NCI-H82 treated with DMSO at 0.1 percent for 48 hours (cell line): ENCODE measurements around the gene SNX19.
A peak's percentile ranks its signal among the peaks of the same experiment; 100 is the strongest.

Experiments
- DNase-seq: peaks from one replicate; lab custom pipeline; 2025; ENCODE audit not compliant: unreplicated experiment; lab: John Stamatoyannopoulos, UW

SNX19 gene

DNA sequence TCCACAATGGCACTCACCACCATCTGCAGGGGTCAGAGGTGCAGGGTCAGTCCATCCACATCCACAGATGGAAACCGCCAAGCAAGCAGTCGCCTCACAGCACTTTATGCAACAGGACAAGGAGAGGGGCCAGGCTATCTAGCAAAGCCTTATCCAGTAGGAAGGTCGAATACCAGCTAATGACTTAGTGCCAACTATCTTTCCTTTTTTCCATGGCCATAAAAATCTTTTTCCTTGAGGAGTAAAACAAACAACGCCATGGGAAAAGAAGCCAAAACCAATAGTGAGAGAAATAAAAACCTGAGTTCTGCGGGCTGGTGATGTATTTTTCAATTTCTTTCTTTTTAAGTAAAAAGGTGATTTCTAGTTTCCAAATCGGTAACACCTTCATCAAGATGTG lies 8.2 kb downstream of the SNX19 start:
- DNase-seq, result no peak

DNA sequence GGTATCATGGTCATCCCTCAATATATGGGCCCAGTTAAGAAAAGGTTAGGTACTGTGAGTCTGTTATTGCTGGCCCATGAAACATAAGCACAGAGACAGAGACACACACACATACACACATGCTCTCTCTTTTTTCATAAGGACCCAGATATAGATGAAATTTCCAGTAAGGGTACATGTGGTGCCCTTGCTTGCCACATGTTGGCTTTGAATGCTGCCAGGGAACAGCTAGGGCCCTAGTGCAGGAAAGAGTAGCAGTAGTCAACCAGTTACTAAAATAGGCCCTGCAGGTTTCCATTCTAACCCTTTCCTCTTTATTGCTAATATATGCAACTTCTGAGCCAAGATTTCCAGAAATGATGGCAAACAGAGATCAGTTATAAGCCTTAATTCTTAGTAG lies 9.1 kb downstream of the SNX19 start:
- no peak for DNase-seq

DNA sequence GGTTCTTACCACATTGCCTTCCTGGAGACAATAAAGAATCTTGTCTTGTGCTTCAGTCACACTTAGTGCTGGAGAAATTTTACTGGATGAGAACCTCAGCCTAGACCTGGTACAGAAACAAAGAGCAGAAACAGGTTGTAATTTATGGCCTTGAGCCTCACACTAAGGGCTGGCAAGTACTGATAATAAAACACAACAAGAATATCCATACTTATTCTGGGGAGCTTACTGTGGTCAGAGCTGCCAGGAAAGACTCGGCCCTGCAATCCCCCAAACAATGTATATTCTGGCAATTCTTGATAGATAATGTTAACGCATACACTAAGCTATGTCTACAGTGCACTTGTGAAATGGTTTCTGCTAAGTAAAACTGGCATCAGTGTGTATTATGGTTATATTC lies 9.7 kb downstream of the SNX19 start:
- no peak for DNase-seq

DNA sequence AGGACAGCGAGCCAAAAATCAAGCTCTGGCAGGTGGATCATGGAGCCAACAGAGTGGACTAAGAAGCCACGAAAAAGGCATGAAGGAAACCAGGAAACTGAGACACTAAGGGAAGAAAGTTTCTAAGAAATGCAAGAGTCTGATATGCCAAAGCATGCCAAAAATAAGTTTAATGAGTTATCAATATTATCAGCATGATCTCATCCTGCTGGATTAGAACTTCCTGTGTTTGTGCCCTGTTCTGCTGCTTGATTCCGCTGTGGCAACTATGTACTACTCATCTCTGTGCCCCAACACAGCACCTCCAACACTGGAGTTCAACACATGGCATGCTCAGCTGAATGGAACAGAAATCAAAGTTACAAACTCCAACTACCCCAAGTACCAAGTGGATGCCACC lies 10.8 kb downstream of the SNX19 start:
- no peak for DNase-seq

DNA sequence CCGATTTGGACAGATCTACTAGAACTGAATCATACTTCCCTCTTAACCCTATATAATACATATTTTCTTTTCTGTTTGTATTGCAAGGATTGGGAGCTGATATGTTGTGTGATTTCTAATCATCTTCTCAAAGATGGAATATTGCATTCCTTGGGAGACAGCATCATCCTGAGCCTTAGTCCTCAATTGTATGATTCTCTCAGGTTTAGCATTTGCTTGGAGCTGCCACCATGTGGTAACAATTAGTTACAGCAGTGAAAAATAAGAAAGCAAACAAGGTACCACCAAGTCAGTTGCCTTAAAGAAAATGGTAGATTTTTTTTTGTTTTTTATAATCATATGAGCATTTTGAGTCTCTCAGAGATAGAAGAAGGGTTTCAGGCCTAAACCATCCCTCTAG lies 11.9 kb downstream of the SNX19 start:
- no peak for DNase-seq

DNA sequence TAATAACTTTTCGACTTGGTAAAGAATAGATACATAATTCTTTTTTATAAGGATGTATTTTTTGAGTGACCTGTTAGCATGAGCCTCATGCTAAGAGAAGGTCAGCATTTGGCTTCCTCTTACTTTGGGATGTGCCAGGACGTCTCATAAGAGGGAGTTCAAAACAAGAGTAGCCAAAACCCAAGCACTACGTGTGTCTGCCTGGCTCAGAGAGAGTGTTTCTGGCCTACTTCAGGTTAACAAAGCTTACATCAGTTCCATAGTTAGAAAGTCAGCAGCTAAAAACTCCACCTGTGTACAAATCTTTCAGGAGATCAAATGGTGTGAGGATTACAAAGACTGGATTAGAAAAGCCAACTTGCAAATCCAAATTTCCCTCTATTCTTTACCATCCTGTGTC lies 13.9 kb downstream of the SNX19 start:
- DNase-seq, result no peak

DNA sequence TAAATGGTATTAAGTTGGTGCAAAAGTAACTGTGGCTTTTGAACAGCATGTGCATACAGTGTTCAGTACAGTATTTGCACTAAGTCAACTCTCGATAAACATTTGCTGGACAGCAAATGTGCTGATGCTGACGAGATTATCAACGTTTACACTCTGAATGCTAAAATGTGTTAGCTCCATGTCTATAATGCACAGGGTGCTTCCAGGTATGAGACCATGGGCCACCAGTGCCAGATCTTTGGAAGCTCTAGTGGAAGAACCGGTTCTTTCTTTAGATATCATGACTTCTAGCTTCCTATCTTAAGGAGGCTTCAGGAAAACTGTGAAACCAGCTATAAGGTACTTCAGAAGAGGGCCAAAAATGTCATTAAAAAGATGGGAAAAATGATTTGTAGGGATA lies 17.2 kb downstream of the SNX19 start:
- no peak for DNase-seq

DNA sequence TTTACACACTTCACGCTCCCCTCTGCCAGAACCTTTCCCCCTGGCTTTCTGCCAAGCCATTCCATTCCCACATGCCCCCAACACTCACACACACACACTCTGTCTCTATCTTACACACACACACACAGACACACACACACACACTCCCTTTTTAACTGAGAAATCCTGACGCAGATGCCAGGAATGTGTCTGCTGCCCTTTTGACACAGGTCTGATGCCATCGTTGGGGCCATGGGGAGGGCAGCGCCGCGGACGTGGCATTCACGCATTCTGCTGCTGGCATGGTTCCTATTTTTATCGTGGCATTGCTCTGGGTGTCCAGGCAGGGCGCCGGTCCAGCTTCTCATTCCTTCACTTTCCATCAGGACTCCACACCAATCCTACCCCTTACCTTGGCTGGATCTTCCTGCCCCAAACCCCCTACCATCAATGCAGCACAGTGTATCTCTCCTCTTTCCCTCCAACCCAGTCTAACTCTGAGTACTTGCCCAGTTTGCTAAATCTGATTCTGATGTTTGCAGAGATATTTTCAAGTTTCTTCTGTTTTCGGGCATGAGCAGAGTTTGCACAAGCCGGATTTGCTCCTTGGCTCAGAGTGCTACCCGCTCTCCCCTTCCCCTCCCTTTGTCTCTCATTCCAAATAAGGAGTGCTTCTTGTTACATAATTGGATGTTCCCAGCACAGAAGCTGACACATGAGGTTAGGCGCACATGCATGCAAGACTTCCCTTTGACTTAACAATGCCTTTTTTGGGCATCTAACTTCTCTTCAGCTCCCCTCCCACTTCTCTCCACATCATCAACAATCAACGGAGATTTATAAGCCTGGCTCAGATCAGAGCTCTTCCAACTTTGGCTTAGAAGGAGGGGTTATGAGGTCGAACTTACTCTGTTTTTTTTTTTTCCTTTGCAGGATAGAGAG lies 18.8 kb downstream of the SNX19 start:
- peak; percentile 66 for DNase-seq

DNA sequence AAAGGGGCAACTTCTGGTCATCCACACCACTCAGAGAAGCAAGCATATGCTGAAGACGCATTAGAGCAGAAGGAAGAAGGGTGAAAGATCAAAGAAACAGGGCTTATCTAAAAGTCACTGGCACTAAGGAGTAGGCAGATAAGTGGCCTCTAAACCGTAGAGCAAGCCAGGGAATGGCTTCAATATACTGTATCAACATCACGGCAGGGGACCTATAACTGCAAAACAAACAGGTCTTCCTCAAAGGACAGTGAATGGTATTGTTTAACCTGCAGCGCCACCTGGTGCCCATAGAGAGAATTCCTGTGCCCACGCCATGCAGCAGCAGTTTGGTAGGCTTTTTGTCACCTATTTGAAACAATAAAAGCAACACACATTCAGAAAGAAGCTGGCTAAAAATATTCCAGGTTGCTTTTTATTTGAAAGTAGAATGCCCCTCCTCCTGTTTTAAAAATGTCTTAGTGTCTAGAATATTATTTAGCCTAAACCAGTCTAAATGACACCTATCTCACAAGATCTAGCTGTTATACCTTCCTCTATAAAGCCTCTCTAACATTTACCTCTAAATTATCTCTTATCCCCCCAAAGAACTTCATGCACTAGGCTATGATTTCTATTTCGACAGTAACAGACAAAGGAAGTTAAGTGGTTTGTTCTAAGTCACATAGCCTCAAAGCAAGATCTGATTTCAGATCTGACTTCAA lies 21.8 kb downstream of the SNX19 start:
- peak; percentile 18 for DNase-seq

DNA sequence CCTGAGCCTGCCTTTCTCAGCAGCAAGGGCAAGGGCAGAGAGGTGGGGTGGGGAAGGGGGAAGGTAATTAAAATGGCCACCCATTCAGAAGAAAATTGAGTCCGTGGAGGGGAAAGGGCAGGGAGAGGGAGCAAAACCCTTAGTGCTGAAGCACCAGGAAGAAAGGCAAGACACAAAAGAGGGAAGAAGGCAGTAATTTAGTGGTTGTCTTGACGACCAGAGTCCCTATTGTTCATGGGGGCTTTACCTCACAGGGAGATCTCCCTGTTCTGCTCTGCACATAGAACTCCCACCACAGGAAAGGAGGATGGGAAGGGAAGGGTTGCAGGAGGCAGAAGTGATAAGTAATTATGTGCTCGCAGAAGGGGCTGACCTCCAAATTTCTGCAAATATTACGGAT lies 23.4 kb downstream of the SNX19 start:
- DNase-seq, result no peak

DNA sequence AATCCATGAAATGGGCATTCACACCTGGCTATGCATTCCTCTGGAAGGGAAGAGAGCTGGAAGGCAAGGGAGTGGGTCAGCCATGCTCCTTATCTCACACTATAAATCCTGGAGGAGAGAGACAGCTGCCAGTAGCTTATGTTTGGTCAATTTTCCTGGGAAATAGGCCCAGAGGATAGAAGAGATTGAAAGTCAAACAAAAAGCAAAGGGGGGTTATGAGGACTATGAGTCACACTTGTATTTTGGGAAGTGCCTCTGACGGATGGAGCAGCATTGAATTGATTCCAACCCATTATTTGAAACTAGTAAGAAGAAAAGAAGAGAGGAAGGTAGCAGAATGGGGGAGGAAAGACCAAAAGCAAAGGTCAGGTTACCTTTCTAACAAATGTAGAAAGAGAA lies 25.0 kb downstream of the SNX19 start:
- DNase-seq, result no peak

DNA sequence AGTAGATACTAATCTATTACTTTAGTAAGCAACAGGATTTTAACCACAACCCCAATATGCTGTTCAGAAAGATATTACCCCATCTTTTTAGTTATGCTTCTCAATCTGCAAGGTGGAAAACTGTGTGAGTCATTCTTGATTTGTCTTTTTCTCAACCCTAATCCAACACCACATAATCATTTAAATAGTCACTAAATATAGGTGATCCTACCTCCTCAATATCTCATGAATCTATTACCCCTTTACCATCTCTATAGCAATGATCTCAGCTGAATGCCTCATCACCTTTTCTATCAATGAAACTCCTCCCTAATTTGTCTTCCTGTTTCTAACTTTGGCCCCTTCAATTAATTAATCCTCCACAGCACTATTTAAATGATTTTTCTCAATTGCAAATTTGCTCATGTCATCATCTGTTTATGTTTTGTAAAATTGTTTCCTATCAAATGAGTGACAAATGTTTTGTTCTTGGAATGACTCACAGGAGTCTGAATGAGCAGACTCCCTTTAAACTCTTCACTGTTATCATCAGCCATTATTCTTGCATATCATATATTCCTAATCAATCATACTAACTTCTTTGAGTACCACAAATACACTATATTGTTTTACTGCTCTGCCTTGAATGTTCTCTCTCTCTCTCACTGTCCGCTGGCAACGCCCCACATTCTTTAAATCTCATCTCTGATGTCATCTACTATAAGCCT lies 26.1 kb downstream of the SNX19 start:
- DNase-seq, result no peak

DNA sequence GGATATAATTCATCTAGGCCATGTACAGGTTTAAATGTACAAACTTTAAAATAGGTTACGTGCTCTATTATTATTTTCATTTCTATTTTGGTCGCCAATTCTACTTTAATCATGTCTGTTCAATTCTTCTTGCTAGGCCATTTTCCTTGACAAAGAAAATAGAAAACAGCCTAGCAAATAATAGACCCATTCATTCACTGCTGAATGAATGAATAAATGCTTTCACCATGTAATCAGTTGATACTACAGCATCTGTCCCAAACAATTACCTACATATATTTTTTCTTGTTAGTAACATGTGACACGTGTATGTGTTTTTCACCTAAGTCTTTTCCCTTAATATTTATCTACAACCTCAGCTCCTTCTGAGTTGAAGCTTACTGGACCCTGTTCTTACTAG lies 27.5 kb downstream of the SNX19 start:
- no peak for DNase-seq

DNA sequence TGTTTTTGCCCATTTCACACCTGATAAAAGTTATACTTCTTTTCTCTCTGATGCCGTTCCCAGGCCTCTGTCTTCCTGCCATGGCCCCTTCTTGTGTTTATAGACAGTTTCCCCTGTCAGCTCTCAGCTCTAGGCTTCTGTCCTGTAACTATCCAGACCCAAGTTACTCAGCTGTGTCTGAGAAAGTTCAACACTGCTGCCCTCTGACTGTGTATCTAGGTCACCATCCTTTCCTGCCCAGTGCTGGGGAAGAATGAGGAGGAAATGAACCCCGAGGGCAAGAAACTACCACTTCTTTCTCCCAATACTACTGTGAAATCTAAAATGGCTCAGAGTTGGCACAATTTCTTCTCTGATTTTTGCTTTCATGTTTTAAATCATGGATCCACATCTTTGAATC lies 29.6 kb downstream of the SNX19 start:
- no peak for DNase-seq

DNA sequence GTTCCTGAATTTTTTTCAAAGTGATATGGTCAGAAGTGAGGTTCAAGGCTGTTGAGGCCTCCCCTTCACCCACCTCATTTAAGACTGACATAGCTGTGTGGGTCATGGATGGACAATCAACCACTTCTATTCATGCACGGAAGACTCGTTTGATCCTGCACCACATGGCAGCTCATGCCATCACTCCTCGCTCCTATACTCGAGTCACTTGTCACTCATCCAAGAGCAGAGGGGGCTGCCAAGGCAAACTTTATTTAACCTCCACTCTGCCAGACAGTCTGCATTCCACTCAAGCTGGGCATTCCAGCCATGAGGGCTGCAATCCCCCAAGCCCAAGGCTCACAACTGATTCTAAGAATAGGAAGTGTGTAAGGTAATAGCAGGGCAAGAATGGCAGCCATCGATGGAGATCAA lies 34.1 kb downstream of the SNX19 start:
- no peak for DNase-seq

DNA sequence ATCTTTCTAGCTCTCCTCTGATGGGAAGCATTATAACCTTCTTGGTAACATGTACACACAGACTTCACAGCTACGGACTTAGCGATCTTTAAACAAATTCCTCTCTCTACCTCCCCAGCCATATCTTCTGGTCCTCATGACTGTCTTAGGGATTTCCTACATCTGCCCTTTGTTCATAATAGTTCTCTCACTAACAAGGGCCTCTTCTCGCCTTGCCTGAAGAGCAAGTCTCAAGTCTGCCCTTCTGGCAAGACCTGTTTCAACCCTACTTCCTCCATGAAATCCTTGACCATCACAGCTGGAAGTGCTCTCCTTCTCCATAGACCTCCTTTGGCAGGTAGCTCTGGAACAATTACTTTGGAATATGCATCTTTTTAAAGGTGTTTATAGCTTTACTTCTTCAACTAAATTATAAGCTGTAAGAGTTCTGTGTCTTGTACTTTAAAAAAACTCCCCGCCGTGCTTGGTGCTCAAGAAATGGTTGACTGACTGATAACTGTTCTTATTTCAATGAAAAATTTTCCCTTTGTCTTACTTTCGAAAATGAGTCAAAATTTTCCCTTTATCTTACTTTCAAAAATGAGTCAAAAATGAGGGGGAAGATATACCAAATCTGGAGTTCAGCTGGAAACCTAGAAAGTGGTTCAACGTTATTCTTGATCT lies 34.7 kb downstream of the SNX19 start:
- no peak for DNase-seq

DNA sequence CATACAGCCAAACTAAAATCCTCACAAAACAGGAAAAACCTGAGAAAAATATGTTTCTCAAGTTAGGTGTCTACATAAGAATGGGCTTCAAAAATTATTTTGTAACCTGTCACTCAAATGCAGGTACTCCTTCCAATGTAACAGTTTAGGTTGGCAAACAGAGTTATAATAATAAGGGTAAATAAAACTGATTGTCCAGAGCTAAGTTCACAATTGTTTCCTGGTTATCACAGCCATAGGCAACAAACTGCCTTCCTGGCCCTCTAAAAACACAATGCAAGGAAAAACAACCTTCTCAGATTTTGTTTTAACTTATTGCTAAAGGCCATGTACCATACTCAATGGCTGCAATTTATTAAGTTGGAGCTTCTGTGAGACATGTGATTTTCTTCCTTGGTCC lies 36.4 kb downstream of the SNX19 start:
- DNase-seq, result no peak

DNA sequence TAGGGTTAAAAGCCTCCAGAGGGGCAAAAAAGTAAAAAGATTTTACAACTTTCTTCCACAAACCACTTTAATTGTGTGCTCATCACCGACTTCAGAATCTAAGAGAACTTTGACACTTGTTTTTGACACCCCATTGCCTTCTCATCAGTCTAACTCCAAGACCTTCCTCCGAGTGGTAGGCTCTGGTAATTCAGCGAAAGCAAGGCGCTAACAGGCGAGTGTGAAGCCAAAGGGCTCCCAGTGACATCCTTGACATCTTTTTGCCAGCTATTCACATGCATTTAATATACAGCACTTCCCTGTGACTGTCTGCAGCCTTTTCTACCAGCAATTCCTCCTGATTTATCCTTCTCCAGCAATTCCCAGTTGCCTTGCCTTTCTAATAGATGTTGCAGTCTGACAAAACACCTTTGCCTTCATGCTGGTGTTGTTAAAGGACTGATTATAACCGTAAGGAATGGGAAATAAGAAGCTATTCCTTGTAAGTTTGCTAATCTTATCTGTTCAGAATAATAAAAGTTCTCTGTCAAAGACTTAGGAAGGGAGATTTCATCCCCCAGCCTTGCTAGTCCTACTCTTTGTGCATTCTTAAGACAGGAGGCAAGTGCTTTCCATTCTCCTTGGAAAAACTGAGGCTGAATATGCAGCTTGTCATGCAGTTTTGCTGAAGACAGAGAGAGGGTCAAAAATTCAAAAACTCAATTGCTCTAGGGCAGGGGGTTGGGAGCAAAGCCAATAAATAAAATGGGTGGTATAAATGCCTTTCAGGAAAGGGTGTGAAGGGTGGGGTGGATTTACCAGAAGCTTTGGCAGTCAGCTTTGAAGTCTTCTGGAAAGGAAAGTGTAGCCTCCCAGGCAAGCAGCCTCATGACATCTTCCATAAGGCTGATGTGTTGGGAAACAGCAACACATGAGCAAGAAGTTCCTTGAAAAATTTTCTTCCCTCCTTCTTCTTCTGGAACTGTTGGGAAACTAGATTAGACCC lies 39.1 kb downstream of the SNX19 start:
- no peak for DNase-seq

DNA sequence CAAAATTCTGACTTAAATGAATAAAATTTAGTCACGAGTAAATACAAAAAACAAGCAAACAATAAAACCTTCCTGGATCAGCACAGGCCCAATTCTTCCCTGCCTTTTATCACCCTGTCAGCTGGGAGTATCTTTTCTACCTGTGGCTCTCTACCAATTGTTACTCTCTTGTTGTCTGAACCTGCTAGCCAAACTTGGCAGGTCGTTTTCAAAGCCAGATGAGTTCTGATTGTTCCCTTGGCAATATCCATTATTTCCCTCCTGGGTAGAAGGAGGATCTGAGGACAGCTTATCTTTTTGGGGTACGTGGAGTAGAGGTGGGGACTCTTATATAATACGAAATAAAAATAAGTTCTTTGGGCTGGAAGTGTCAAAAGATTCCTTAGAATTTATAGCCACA lies 40.2 kb downstream of the SNX19 start:
- DNase-seq, result no peak

DNA sequence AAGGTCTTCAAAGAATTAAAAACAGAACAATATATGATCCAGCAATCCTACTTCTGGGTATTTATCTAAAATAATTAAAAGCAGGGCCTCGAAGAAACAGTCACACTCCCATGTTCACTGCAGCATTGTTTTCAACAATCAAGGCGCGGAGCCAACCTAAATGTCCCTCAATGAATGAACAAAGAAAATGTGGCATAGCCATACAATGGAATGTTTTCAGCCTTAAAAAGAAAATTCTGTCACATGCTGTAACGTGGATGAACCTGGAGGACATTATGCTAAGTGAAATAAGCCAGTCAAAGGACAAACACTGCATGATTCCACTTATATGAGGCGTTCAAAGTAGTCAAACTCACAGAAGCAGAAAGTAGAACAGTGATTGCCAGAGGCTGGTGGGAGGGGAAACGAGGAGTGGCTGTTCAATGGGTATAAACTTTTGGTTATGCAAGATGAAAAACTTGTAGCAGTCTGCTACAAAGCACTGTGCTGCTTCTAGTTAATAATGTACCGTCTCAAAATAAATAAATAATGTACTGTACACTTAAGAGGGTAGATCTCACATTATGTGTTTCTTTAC lies 41.2 kb downstream of the SNX19 start:
- no peak for DNase-seq
